Liver (tissue), 9 donors: ENCODE measurements around the gene JMJD7. TPM values are rescaled to one million over a fixed set of nuclear protein-coding genes. Genes with fewer than 3 reads are reported as not detected.

Source experiments
- DNase-seq: peaks from one replicate; pipeline ENCODE4 v3.0.0-alpha.2; 2017; ENCODE audit warnings: low spot score
- H3K27ac ChIP-seq, 2 donors: one replicate each; pipeline ENCODE4 v1.7.0; 2013; ENCODE audit warnings: inconsistent platforms in 2 of 2, low read length in 2 of 2, control low read depth in 1 of 2, low read depth in 1 of 2, mild to moderate bottlenecking in 1 of 2
- H3K27me3 ChIP-seq, 4 donors: one replicate each; pipeline versions ENCODE4 v1.6.1 to v1.7.0; 2013; ENCODE audit warnings: low read length in 3 of 4, inconsistent platforms in 1 of 4, mild to moderate bottlenecking in 1 of 4, moderate library complexity in 1 of 4; ENCODE audit not compliant: control insufficient read depth in 4 of 4, insufficient read depth in 4 of 4
- H3K36me3 ChIP-seq, 4 donors: one replicate each; pipeline versions ENCODE4 v1.6.1 to v1.7.0; 2013; ENCODE audit warnings: low read length in 3 of 4, mild to moderate bottlenecking in 3 of 4, low read depth in 1 of 4, moderate library complexity in 1 of 4; ENCODE audit not compliant: control insufficient read depth in 4 of 4, insufficient read depth in 3 of 4
- H3K4me1 ChIP-seq, 4 donors: one replicate each; pipeline versions ENCODE4 v1.6.1 to v1.7.0; 2013; ENCODE audit warnings: low read length in 3 of 4, mild to moderate bottlenecking in 3 of 4, moderate library complexity in 1 of 4; ENCODE audit not compliant: control insufficient read depth in 4 of 4, insufficient read depth in 4 of 4
- H3K4me3 ChIP-seq, 3 donors: one replicate each; pipeline versions ENCODE4 v1.6.1 to v1.7.0; 2013; ENCODE audit warnings: low read length in 3 of 3, control low read depth in 1 of 3, low read depth in 1 of 3, mild to moderate bottlenecking in 1 of 3
- H3K9ac ChIP-seq, 2 donors: one replicate each; pipeline ENCODE4 v1.7.0; 2013; ENCODE audit warnings: low read length in 2 of 2, mild to moderate bottlenecking in 2 of 2, moderate library complexity in 2 of 2, control low read depth in 1 of 2, low read depth in 1 of 2
- H3K9me3 ChIP-seq, 4 donors: one replicate each; pipeline versions ENCODE4 v1.6.1 to v1.7.0; 2013; ENCODE audit warnings: low read length in 3 of 4; ENCODE audit not compliant: control insufficient read depth in 4 of 4
- CTCF ChIP-seq: fragments of 150-350 bp; IDR thresholded peaks from 2 replicates; pipeline ENCODE4 v1.5.1; 2017; ENCODE audit warnings: improper control_type of control experiment, low read depth, low read length; ENCODE audit not compliant: missing input control
- EGR1 ChIP-seq, 2 donors: IDR thresholded peaks; 2 replicates each; pipeline ENCODE4 v1.6.1; 2016 to 2018; ENCODE audit warnings: antibody characterized with exemption in 2 of 2, low read depth in 2 of 2
- FOXA1 ChIP-seq: IDR thresholded peaks from 2 replicates; pipeline ENCODE4 v1.6.1; 2016; ENCODE audit warnings: antibody characterized with exemption
- FOXA2 ChIP-seq: IDR thresholded peaks from 2 replicates; pipeline ENCODE4 v1.6.1; 2016; ENCODE audit warnings: antibody characterized with exemption
- GABPA ChIP-seq, 2 donors: IDR thresholded peaks in 1 of 2; conservative IDR thresholded peaks in 1 of 2; 2 replicates each; pipeline ENCODE4 v1.6.1; 2016; ENCODE audit warnings: antibody characterized with exemption in 2 of 2, mild to moderate bottlenecking in 1 of 2, moderate library complexity in 1 of 2
- HNF4A ChIP-seq, 2 donors: conservative IDR thresholded peaks; 2 replicates each; pipeline ENCODE4 v1.6.1; 2016; ENCODE audit warnings: antibody characterized with exemption in 2 of 2, mild to moderate bottlenecking in 2 of 2
- HNF4G ChIP-seq: IDR thresholded peaks from 2 replicates; pipeline ENCODE4 v1.6.1; 2016; ENCODE audit warnings: antibody characterized with exemption
- JUND ChIP-seq, 2 donors: IDR thresholded peaks; 2 replicates each; pipeline ENCODE4 v1.6.1; 2016; ENCODE audit warnings: antibody characterized with exemption in 2 of 2
- MAX ChIP-seq: IDR thresholded peaks from 2 replicates; pipeline ENCODE4 v1.6.1; 2016; ENCODE audit warnings: antibody characterized with exemption
- NR2F2 ChIP-seq: IDR thresholded peaks from 2 replicates; pipeline ENCODE4 v1.6.1; 2016; ENCODE audit warnings: antibody characterized with exemption
- RAD21 ChIP-seq, 2 donors: IDR thresholded peaks; 2 replicates each; pipeline ENCODE4 v1.6.1; 2016; ENCODE audit warnings: antibody characterized with exemption in 2 of 2, mild to moderate bottlenecking in 2 of 2
- RXRA ChIP-seq, 2 donors: IDR thresholded peaks; 2 replicates each; pipeline ENCODE4 v1.6.1; 2017 to 2018; ENCODE audit warnings: antibody characterized with exemption in 2 of 2, mild to moderate bottlenecking in 1 of 2
- SP1 ChIP-seq: IDR thresholded peaks from 2 replicates; pipeline ENCODE4 v1.6.1; 2018; ENCODE audit warnings: antibody characterized with exemption, mild to moderate bottlenecking
- TAF1 ChIP-seq: conservative IDR thresholded peaks from 2 replicates; pipeline ENCODE4 v1.6.1; 2016; ENCODE audit warnings: antibody characterized with exemption, mild to moderate bottlenecking
- YY1 ChIP-seq: IDR thresholded peaks from 2 replicates; pipeline ENCODE4 v1.6.1; 2016; ENCODE audit warnings: antibody characterized with exemption, mild to moderate bottlenecking
- ZBTB33 ChIP-seq: IDR thresholded peaks from 2 replicates; pipeline ENCODE4 v1.6.1; 2016; ENCODE audit warnings: antibody characterized with exemption
- WGBS: extraction: QIAGEN DNeasy Blood & Tissue Kit; methylation state at CpG from one replicate; pipeline ENCODE4 v1.1.7; 2013; 5-methylcytosine and 5-hydroxymethylcytosine counted together
- polyA plus RNA-seq, 2 donors: library from polyadenylated mRNA; stranded (reverse) in 1 of 2; unstranded in 1 of 2; fragments of 200-250 nt in 1 of 2; fragments of >200 nt in 1 of 2; fragmentation: Nextera tagmentation in 1 of 2; extraction: Ambion mirVana in 1 of 2; gene quantifications; one replicate each; pipeline versions ENCODE4 v1.2.1 to v1.2.3, GENCODE V29; 2013 to 2015
- total RNA-seq, 2 donors: library from RNA; depleted of rRNA; stranded (reverse); fragments of >200 nt; gene quantifications; one replicate each; pipeline ENCODE4 v1.2.3, GENCODE V29; 2014
- TF ChIP-seq, protein P1 (sequence below): IDR thresholded peaks from 2 replicates; pipeline ENCODE4 v1.6.1; 2016; ENCODE audit warnings: antibody characterized with exemption
- TF ChIP-seq, protein P2 (sequence below): IDR thresholded peaks from 2 replicates; pipeline ENCODE4 v1.6.1; 2016; ENCODE audit warnings: antibody characterized with exemption, mild to moderate bottlenecking
- donor health status: healthy.
- donor health status: healthy.
- donor health status: healthy.
- donor health status: healthy.
- donor health status: healthy.

Gene JMJD7
- total and polyA plus RNA-seq, 4 donors = 0.75 to 5.9 (median 5.4) TPM

GRCh38 chr15:41881920-41882688, 54.2 kb downstream of the JMJD7 start:
- WGBS = 38% methylated on average over 81 of the region's 81 CpGs
- TF ChIP-seq CTCF (no peak), HNF4G (no peak), HNF4A (conservative IDR thresholded peaks at IDR 0.05) (no peak), ZBTB33 (no peak), EGR1 (IDR thresholded peaks at IDR 0.05; ENCODE audit: low read depth in 2 of 2) (no peak), RXRA (IDR thresholded peaks at IDR 0.05) (no peak), YY1 (no peak), FOXA1 (no peak), MAX (no peak), TAF1 (no peak), SP1 (no peak), RAD21 (IDR thresholded peaks at IDR 0.05) (no peak), NR2F2 (no peak), JUND (IDR thresholded peaks at IDR 0.05) (no peak), GABPA (IDR thresholded peaks at IDR 0.05 in 1 of 2, conservative IDR thresholded peaks at IDR 0.05 in 1 of 2) (no peak), FOXA2 (no peak)
- TF ChIP-seq, protein P1, sequence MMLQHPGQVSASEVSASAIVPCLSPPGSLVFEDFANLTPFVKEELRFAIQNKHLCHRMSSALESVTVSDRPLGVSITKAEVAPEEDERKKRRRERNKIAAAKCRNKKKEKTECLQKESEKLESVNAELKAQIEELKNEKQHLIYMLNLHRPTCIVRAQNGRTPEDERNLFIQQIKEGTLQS = no peak
- TF ChIP-seq, protein P2, sequence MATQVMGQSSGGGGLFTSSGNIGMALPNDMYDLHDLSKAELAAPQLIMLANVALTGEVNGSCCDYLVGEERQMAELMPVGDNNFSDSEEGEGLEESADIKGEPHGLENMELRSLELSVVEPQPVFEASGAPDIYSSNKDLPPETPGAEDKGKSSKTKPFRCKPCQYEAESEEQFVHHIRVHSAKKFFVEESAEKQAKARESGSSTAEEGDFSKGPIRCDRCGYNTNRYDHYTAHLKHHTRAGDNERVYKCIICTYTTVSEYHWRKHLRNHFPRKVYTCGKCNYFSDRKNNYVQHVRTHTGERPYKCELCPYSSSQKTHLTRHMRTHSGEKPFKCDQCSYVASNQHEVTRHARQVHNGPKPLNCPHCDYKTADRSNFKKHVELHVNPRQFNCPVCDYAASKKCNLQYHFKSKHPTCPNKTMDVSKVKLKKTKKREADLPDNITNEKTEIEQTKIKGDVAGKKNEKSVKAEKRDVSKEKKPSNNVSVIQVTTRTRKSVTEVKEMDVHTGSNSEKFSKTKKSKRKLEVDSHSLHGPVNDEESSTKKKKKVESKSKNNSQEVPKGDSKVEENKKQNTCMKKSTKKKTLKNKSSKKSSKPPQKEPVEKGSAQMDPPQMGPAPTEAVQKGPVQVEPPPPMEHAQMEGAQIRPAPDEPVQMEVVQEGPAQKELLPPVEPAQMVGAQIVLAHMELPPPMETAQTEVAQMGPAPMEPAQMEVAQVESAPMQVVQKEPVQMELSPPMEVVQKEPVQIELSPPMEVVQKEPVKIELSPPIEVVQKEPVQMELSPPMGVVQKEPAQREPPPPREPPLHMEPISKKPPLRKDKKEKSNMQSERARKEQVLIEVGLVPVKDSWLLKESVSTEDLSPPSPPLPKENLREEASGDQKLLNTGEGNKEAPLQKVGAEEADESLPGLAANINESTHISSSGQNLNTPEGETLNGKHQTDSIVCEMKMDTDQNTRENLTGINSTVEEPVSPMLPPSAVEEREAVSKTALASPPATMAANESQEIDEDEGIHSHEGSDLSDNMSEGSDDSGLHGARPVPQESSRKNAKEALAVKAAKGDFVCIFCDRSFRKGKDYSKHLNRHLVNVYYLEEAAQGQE = no peak
- no peak for DNase-seq
- Histone ChIP-seq H3K36me3 (no peaks in the 10 kb centered on the region), H3K4me1 (peaks cover 26 to 50% (median 38%) of the 10 kb centered on the region in 4 donors), H3K27me3 (no peaks in the 10 kb centered on the region), H3K9ac (no peak overlapping the region), H3K4me3 (peak overlapping the region in 1 of 3 donors; percentile 5), H3K27ac (peak overlapping the region in 1 of 2 donors; percentile 47), H3K9me3 (no peaks in the 10 kb centered on the region)
